8988T (cell line): ENCODE measurements around the gene CCDC97.
"Not testable (repeated sequence)": the region's sequence is repeated elsewhere in the genome, so short reads cannot be mapped to it uniquely, and the experiment has no call there.

Experiments
- DNase-seq: peaks from one replicate; pipeline ENCODE4 v3.0.0; 2011

Gene CCDC97

DNA sequence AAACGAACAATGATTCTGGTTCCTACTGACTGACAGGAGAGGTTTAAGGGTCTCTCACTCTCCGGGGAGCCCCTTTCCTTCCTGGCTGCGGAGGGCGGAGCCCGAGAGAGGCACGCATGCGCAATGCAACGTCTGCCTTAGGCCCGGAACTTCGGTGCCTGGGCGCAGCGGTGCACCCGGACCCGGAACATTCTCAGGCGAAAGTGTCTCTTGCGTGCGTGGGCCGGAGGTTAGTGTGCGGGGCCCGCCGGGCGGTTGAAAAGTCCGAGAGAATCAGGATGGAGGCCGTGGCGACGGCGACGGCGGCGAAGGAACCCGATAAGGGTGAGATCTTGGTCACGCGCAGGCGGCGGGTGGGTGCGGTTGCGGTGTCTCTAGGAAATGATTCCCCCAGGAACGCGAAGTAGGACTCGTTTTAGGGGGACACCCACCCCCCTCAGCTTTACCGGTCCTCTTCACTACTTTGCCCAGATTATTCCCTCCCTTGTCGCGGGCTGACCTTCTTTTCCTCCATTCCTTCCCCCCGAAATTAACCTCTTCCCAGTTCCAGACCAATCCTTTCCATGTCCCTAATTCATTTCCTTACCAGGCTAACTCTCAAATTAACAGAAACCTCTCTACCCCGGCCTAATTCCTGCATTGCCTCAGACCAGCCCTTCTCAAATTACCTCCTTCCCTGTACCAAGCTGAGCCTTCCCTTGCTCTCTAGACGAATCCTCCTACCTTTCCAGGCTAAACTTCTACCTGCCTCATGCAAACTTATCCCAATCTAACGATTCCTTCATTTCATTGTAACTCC, at the start of gene CCDC97:
TSS of gene CCDC97 (plus strand) at position 140 of the 799 bp plus-strand sequence. CDS start at position 279, 139 bp downstream.
- DNase-seq = peak; percentile 60

- no peak for DNase-seq
Measured at GRCh38 chr19:41261474-41262190, 48.3 kb upstream of the CCDC97 start.

- DNase-seq = no peak
Measured at GRCh38 chr19:41263042-41263849, 46.7 kb upstream of the CCDC97 start.

- DNase-seq = peak; percentile 81
Measured at GRCh38 chr19:41263850-41264580, 46.0 kb upstream of the CCDC97 start, which contains the start of gene HNRNPUL1. Gene HNRNPUL1 (plus strand): TSS chr19:41264372. CDS start chr19:41264504, 132 bp downstream.

GRCh38 chr19:41264581-41265394, 45.2 kb upstream of the CCDC97 start:
- no peak for DNase-seq

GRCh38 chr19:41265395-41266153, 44.4 kb upstream of the CCDC97 start:
- no peak for DNase-seq

GRCh38 chr19:41269055-41269454, 40.9 kb upstream of the CCDC97 start:
- DNase-seq = no peak

DNA sequence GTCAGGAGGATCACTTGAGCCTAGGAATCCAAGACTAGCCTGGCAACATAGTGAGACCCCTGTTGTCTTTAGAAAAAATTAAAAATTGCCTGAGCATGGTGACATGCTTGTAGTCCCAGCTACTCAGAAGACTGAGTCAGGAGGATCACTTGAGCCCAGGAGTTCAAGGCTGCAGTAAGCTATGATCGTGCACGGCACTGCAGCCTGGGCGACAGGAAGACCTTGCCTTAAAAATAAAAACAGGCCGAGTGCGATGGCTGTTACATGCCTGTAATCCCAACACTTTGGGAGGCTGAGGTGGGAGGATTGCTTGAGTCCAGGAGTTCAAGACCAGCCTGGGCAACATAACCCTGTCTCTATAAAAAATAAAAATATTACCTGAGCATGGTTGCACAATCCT, 40.4 kb upstream of the CCDC97 start:
- no peak for DNase-seq

- no peak for DNase-seq
Measured at GRCh38 chr19:41273076-41273475, 36.9 kb upstream of the CCDC97 start.

DNA sequence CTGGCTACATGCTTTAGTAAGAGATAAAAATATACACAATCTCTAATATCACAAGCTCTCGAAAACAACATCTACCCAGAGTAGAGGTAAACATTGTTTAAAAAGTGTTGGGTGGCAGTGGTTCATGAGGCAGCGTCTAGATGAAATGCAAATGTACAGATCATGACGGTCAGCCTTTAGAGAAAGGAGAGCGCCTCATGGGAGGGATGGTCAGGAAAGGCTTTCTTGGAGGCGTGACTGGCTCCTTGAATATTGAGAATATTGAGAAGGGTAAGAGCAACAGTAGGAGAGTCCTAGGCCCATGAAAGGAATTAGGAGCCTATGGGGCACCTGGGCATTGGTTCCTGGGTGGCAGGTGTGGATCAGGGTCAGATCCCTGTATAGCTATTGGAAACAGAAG, 35.2 kb upstream of the CCDC97 start:
- no peak for DNase-seq

DNA sequence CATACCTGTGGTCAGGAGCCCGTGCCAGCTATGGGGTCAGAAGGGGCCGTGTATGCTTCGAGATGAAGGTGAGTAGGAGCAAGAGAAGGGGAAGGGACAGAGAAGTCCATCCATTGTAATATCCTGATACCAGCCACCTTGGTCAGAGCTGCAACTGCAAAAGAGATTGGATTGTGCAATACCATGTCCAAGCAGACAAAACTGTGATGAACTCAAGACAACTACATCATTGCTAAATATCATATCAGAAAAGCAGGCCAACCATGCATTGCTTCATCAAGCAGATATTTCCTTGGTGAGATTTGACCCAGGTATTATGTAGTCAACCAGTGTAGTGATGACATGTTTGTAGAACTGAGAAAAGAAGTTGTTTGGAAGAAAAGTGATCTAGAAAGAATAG, 33.7 kb upstream of the CCDC97 start:
- DNase-seq = no peak

- no peak for DNase-seq
Measured at GRCh38 chr19:41278478-41278877, 31.5 kb upstream of the CCDC97 start.

DNA sequence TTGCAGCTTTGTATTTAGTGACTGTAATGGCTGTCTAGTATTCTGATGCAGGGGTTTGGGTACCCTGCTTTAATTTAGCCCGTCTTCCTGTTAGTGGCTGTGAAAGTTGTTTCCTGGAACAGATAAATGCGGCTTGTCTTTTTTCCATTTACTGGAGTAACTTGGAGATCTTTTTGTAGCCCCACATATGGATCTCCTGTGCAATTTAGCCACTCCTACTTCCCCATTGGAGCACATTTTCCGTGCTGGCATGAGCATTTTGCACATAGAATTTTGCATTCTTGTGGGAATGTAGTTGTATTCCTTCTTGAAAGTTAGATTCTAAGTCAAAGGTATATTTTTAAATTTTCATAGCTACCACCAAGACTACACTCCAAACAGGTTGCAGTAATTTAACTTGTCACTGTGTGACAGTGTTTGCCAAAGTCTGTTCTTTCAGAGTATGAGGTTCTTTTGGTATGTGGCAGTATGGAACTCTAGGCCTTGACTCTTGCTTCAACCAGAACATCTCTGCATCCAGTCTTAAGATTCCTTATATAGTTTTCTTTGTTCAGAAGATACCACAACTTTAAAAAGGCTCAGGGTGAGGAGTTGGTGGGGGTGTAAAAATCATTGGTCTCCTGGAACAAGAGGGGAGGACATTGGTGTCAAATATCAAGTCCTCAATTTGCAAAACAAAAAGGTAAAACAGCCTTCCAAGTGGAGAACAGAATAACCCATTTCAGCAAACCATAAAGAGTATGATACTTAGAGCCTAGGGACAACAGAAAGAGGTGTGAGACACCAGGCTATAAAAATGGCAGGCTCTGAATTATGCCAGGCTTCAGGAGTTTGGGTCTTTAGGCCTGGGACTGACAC, 21.1 kb upstream of the CCDC97 start:
- no peak for DNase-seq

DNA sequence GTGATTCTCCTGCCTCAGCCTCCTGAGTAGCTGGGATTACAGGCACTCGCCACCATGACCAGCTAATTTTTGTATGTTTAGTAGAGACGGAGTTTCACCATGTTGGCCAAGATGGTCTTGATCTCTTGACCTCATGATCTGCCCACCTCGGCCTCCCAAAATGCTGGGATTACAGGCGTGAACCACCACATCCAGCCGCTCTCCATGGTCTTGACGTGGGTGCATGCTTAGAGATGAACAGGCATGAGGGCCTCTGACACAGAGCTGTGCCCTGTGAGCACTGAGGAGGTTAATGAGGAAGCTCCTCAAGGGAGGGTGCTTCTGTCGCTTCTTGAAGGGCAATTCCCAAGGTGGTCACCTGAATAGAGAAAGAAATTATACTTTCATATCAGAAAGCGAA, 20.2 kb upstream of the CCDC97 start:
- not testable (repeated sequence) for DNase-seq

- no peak for DNase-seq
Measured at GRCh38 chr19:41294393-41294792, 15.6 kb upstream of the CCDC97 start.

- DNase-seq = no peak
Measured at GRCh38 chr19:41295499-41295898, 14.5 kb upstream of the CCDC97 start.

GRCh38 chr19:41296433-41296871, 13.5 kb upstream of the CCDC97 start:
- no peak for DNase-seq

- DNase-seq = no peak
Measured at GRCh38 chr19:41297628-41298347, 12.2 kb upstream of the CCDC97 start.

DNA sequence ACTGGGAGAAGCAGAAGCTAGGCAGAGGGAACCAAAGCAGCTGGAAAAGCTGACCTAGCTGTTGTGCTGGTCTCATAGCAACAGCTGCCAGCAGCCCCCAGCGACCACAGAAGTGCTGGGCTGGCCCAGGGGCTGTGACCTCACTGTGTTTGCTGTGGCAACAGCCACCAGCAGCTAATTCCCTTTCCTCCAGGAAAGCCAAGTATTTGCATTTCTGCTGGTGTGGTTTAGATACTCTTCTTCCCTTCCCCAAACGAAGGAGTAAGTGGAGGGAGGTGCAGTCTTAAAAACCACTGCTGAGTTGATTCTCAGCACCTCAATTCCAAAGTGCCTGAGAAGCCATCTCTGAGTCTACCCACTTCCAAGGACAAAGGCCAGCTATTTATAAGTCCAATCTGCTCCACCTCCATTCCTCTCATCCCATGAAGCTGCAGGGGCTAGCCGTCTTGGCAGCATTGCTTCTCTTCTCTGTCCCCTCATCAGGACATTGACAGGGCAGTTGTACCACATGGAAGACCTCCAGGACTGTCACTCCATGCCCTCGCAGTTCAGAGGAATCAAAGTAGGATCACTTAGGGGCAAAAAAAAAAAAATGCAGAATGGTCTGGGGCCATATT, 11.5 kb upstream of the CCDC97 start:
- DNase-seq = no peak
